Effector CD4-positive, alpha-beta T cell (primary cell): Measurements from ENCODE around the gene NSUN6.
"Not testable (repeated sequence)": the region's sequence is repeated elsewhere in the genome, so short reads cannot be mapped to it uniquely, and the experiment has no call there.

Source experiments
- DNase-seq: peaks from one replicate; pipeline ENCODE4 v3.0.0-alpha.2; 2020

The NSUN6 gene

GRCh38 chr10:18607503-18608378, 43.6 kb downstream of the NSUN6 start:
- DNase-seq = no peak

GRCh38 chr10:18606051-18606695, 45.2 kb downstream of the NSUN6 start:
- DNase-seq = no peak

- DNase-seq = no peak
Observed at GRCh38 chr10:18601321-18601720, 50.1 kb downstream of the NSUN6 start.

- DNase-seq = no peak
Observed at GRCh38 chr10:18599392-18599791, 52.0 kb downstream of the NSUN6 start.

- DNase-seq = no peak
Observed at GRCh38 chr10:18594574-18595156, 56.7 kb downstream of the NSUN6 start.

- not testable (repeated sequence) for DNase-seq
Observed at GRCh38 chr10:18591141-18591540, 60.2 kb downstream of the NSUN6 start.

- DNase-seq = not testable (repeated sequence)
Observed at GRCh38 chr10:18586637-18587036, 64.8 kb downstream of the NSUN6 start.

- DNase-seq = no peak
Observed at GRCh38 chr10:18583575-18584270, 67.7 kb downstream of the NSUN6 start.

- no peak for DNase-seq
Observed at GRCh38 chr10:18582803-18583202, 68.6 kb downstream of the NSUN6 start.

GRCh38 chr10:18577823-18578685, 73.3 kb downstream of the NSUN6 start:
- DNase-seq = no peak

- DNase-seq = no peak
Observed at GRCh38 chr10:18576586-18576985, 74.8 kb downstream of the NSUN6 start.

GRCh38 chr10:18572959-18573561, 78.3 kb downstream of the NSUN6 start:
- no peak for DNase-seq

- no peak for DNase-seq
Observed at GRCh38 chr10:18571780-18572179, 79.6 kb downstream of the NSUN6 start.

- no peak for DNase-seq
Observed at GRCh38 chr10:18571076-18571475, 80.3 kb downstream of the NSUN6 start.

GRCh38 chr10:18570386-18570785, 81.0 kb downstream of the NSUN6 start:
- DNase-seq = not testable (repeated sequence)

GRCh38 chr10:18567343-18567856, 84.0 kb downstream of the NSUN6 start:
- DNase-seq = no peak

GRCh38 chr10:18566177-18566576, 85.2 kb downstream of the NSUN6 start:
- DNase-seq = no peak

- no peak for DNase-seq
Observed at GRCh38 chr10:18565006-18565405, 86.4 kb downstream of the NSUN6 start.

- no peak for DNase-seq
Observed at GRCh38 chr10:18563003-18563726, 88.2 kb downstream of the NSUN6 start.

- DNase-seq = no peak
Observed at GRCh38 chr10:18561861-18562551, 89.4 kb downstream of the NSUN6 start.
